H1 (cell line): ENCODE data around the gene NHEJ1. TPM values are rescaled to one million over a fixed set of nuclear protein-coding genes. Genes with fewer than 3 reads are reported as not detected.

ENCODE experiments used
- CTCF ChIA-PET: fragments of 300-600 bp; sonication (Branson Sonifier 250); formaldehyde crosslinking; loops from one replicate; lab custom pipeline; 2021; ENCODE audit not compliant: partially characterized antibody; lab: Charles Lee
- POLR2A ChIA-PET: fragments of 300-600 bp; sonication (Branson Sonifier 250); formaldehyde crosslinking; loops from one replicate; lab custom pipeline; 2021; ENCODE audit warnings: inconsistent platforms; ENCODE audit not compliant: partially characterized antibody; lab: Charles Lee
- DNase-seq, 2 experiments: peaks; one replicate each; pipeline versions ENCODE4 v3.0.0 to v3.0.0-alpha.2; 2010 to 2022; ENCODE audit warnings: low spot score in 2 of 2, low read depth in 1 of 2, mixed read lengths in 1 of 2
- FAIRE-seq: peaks from 2 replicates; lab custom pipeline; 2011; peaks lifted over from hg19 to GRCh38; lab: Jason Lieb, UNC
- H2AFZ ChIP-seq: 2 replicates; pipeline ENCODE4 v1.8.1; 2012; ENCODE audit warnings: low read length, inconsistent platforms
- H2AK5ac ChIP-seq: 2 replicates; pipeline ENCODE4 v1.6.1; 2013; ENCODE audit warnings: low read depth, low read length
- H2BK120ac ChIP-seq: replicated peaks from 2 replicates; pipeline ENCODE3; 2013; ENCODE audit warnings: low read depth, low read length, inconsistent platforms
- H2BK12ac ChIP-seq: 2 replicates; pipeline ENCODE4 v1.6.1; 2013; ENCODE audit warnings: low read depth, low read length
- H2BK15ac ChIP-seq: 2 replicates; pipeline ENCODE4 v1.6.1; 2013; ENCODE audit warnings: low read length
- H2BK20ac ChIP-seq: 2 replicates; pipeline ENCODE4 v1.6.1; 2013; ENCODE audit warnings: low read length
- H2BK5ac ChIP-seq: 2 replicates; pipeline ENCODE4 v1.6.1; 2013; ENCODE audit warnings: low read depth, low read length
- H3K14ac ChIP-seq: 2 replicates; pipeline ENCODE4 v1.6.1; 2013; ENCODE audit warnings: inconsistent platforms; ENCODE audit not compliant: insufficient read length
- H3K18ac ChIP-seq: 2 replicates; pipeline ENCODE4 v1.6.1; 2013; ENCODE audit warnings: low read length; ENCODE audit errors: extremely low read depth
- H3K23ac ChIP-seq: 2 replicates; pipeline ENCODE4 v1.6.1; 2013; ENCODE audit warnings: inconsistent platforms; ENCODE audit not compliant: insufficient read length
- H3K23me2 ChIP-seq: 2 replicates; pipeline ENCODE4 v1.6.1; 2013; ENCODE audit warnings: low read depth, low read length
- H3K27ac ChIP-seq: 2 replicates; pipeline ENCODE4 v1.6.1; 2011; ENCODE audit warnings: low read depth, low read length, inconsistent platforms
- H3K27me3 ChIP-seq, 4 experiments: replicated peaks in 1 of 4; 1 replicate in 1 of 4; 2 replicates in 3 of 4; pipeline versions ENCODE4 v1.6.1 to v1.8.1; 2011 to 2013; ENCODE audit warnings: low read length in 3 of 4, mild to moderate bottlenecking in 3 of 4, inconsistent platforms in 2 of 4, mixed read lengths in 2 of 4, moderate library complexity in 1 of 4; ENCODE audit not compliant: control insufficient read depth in 3 of 4, insufficient read depth in 3 of 4; ENCODE audit errors: extremely low read depth in 1 of 4
- H3K36me3 ChIP-seq, 4 experiments: 2 replicates each; pipeline versions ENCODE4 v1.6.1 to v1.8.1; 2011 to 2013; ENCODE audit warnings: mild to moderate bottlenecking in 4 of 4, low read length in 3 of 4, moderate library complexity in 2 of 4, control low read depth in 1 of 4, inconsistent platforms in 1 of 4; ENCODE audit not compliant: insufficient read depth in 4 of 4, control insufficient read depth in 2 of 4
- H3K4ac ChIP-seq: replicated peaks from 2 replicates; pipeline ENCODE3; 2013; ENCODE audit warnings: low read length, low read depth, mixed read lengths, inconsistent platforms; ENCODE audit not compliant: insufficient read length
- H3K4me1 ChIP-seq, 4 experiments: replicated peaks in 1 of 4; 1 replicate in 1 of 4; 2 replicates in 3 of 4; pipeline versions ENCODE4 v1.6.1 to v1.8.1; 2011 to 2013; ENCODE audit warnings: low read length in 3 of 4, inconsistent platforms in 2 of 4, mixed read lengths in 1 of 4; ENCODE audit not compliant: insufficient read depth in 4 of 4, control insufficient read depth in 3 of 4
- H3K4me2 ChIP-seq, 2 experiments: 2 replicates each; pipeline versions ENCODE4 v1.6.1 to v1.8.1; 2011 to 2013; ENCODE audit warnings: low read depth in 2 of 2, low read length in 2 of 2, control low read depth in 1 of 2, inconsistent platforms in 1 of 2, mild to moderate bottlenecking in 1 of 2; ENCODE audit not compliant: insufficient read depth in 1 of 2
- H3K4me3 ChIP-seq, 4 experiments: fragments of 200-600, 300-600 bp in 1 of 4; sonication (generic), shearing (Covaris generic), sonication (Bioruptor Twin) in 1 of 4; 2 replicates each; pipeline versions ENCODE4 v1.5.1 to v1.8.1; 2011 to 2016; ENCODE audit warnings: low read length in 4 of 4, low read depth in 3 of 4, control low read depth in 2 of 4, inconsistent platforms in 2 of 4, mild to moderate bottlenecking in 2 of 4, mixed read lengths in 1 of 4, moderate library complexity in 1 of 4; ENCODE audit not compliant: insufficient read depth in 2 of 4; ENCODE audit errors: extremely low read depth in 1 of 4
- H3K56ac ChIP-seq: replicated peaks from 2 replicates; pipeline ENCODE3; 2013; ENCODE audit warnings: low read depth, mild to moderate bottlenecking, mixed read lengths, low read length, inconsistent platforms; ENCODE audit not compliant: insufficient read length
- H3K79me1 ChIP-seq: 2 replicates; pipeline ENCODE4 v1.6.1; 2013; ENCODE audit warnings: low read depth, low read length, control low read depth
- H3K79me2 ChIP-seq, 2 experiments: 2 replicates each; pipeline versions ENCODE4 v1.6.1 to v1.8.1; 2012 to 2013; ENCODE audit warnings: low read length in 2 of 2, mild to moderate bottlenecking in 2 of 2, inconsistent platforms in 1 of 2; ENCODE audit not compliant: insufficient read depth in 2 of 2, control insufficient read depth in 1 of 2
- H3K9ac ChIP-seq, 4 experiments: replicated peaks in 1 of 4; 1 replicate in 1 of 4; 2 replicates in 3 of 4; pipeline versions ENCODE4 v1.6.1 to v1.8.1; 2011 to 2013; ENCODE audit warnings: low read depth in 3 of 4, low read length in 3 of 4, control low read depth in 2 of 4, mild to moderate bottlenecking in 2 of 4, moderate library complexity in 2 of 4, inconsistent platforms in 1 of 4; ENCODE audit errors: extremely low read depth in 1 of 4
- H3K9me3 ChIP-seq, 2 experiments: 2 replicates each; pipeline versions ENCODE4 v1.6.1 to v1.8.1; 2012 to 2013; ENCODE audit warnings: mild to moderate bottlenecking in 2 of 2, moderate library complexity in 2 of 2, control low read depth in 1 of 2, inconsistent platforms in 1 of 2, low read depth in 1 of 2, low read length in 1 of 2, mixed read lengths in 1 of 2; ENCODE audit not compliant: insufficient read depth in 2 of 2
- H4K20me1 ChIP-seq, 2 experiments: replicated peaks in 1 of 2; 2 replicates each; pipeline versions ENCODE3 to v1.8.1; 2011 to 2013; ENCODE audit warnings: inconsistent platforms in 2 of 2, low read length in 2 of 2, mild to moderate bottlenecking in 1 of 2; ENCODE audit not compliant: insufficient read depth in 2 of 2, control insufficient read depth in 1 of 2
- H4K5ac ChIP-seq: 2 replicates; pipeline ENCODE4 v1.6.1; 2013; ENCODE audit warnings: low read length, low read depth, mixed read lengths, inconsistent platforms; ENCODE audit not compliant: insufficient read length
- H4K8ac ChIP-seq: 2 replicates; pipeline ENCODE4 v1.8.0; 2013; ENCODE audit warnings: mild to moderate bottlenecking, moderate library complexity, low read length, inconsistent platforms; ENCODE audit not compliant: insufficient read depth; ENCODE audit errors: extremely low read depth
- H4K91ac ChIP-seq: replicated peaks from 2 replicates; pipeline ENCODE3; 2013; ENCODE audit warnings: low read length, mixed read lengths, inconsistent platforms; ENCODE audit not compliant: insufficient read length
- CBX5 ChIP-seq: fragments of 300-800, 300-1000 bp; sonication (generic); IDR thresholded peaks from 2 replicates; pipeline ENCODE4 v1.7.1; 2016; ENCODE audit warnings: antibody characterized with exemption, low read length, low read depth
- CBX8 ChIP-seq: fragments of 300-800, 300-1000 bp; sonication (generic); IDR thresholded peaks from 2 replicates; pipeline ENCODE4 v1.7.1; 2016; ENCODE audit warnings: low read depth, low read length, borderline replicate concordance
- EGR1 ChIP-seq: IDR thresholded peaks from 2 replicates; pipeline ENCODE4 v1.6.1; 2011; ENCODE audit warnings: low read depth, low read length, borderline replicate concordance
- EZH2 ChIP-seq: fragments of 200-600 bp; sonication (generic); IDR thresholded peaks from 2 replicates; pipeline ENCODE4 v1.7.1; 2012; ENCODE audit warnings: low read depth, mild to moderate bottlenecking, moderate library complexity, low read length, inconsistent platforms; ENCODE audit not compliant: severe bottlenecking
- GABPA ChIP-seq: IDR thresholded peaks from 2 replicates; pipeline ENCODE4 v1.6.1; 2011; ENCODE audit warnings: mild to moderate bottlenecking, low read length, moderate library complexity, borderline replicate concordance; ENCODE audit not compliant: insufficient read depth
- HDAC2 ChIP-seq, 2 experiments: fragments of 300-600 bp in 1 of 2; sonication (generic) in 1 of 2; IDR thresholded peaks; 2 replicates each; pipeline ENCODE4 v1.6.1; 2011 to 2012; ENCODE audit warnings: low read depth in 2 of 2, low read length in 2 of 2, mild to moderate bottlenecking in 2 of 2, moderate library complexity in 2 of 2, borderline replicate concordance in 1 of 2, inconsistent platforms in 1 of 2
- HDAC6 ChIP-seq: IDR thresholded peaks from one replicate; pipeline ENCODE4 v1.7.1; 2012; ENCODE audit warnings: low read depth, mild to moderate bottlenecking, inconsistent platforms, low read length, moderate library complexity
- PHF8 ChIP-seq: fragments of 200-600 bp; sonication (generic); conservative IDR thresholded peaks from 2 replicates; pipeline ENCODE4 v1.7.1; 2012; ENCODE audit warnings: low read depth, mild to moderate bottlenecking, inconsistent platforms, low read length, moderate library complexity
- RAD21 ChIP-seq, 2 experiments: IDR thresholded peaks in 1 of 2; conservative IDR thresholded peaks in 1 of 2; 2 replicates each; pipeline ENCODE4 v1.6.1; 2011; ENCODE audit warnings: low read depth in 2 of 2, low read length in 2 of 2, improper control_type of control experiment in 1 of 2, inconsistent platforms in 1 of 2, mild to moderate bottlenecking in 1 of 2, moderate library complexity in 1 of 2
- TAF1 ChIP-seq: IDR thresholded peaks from 2 replicates; pipeline ENCODE4 v1.6.1; 2011; ENCODE audit warnings: mild to moderate bottlenecking, low read depth, low read length
- WGBS, 2 experiments: shearing (Covaris generic) in 1 of 2; methylation state at CpG; one replicate each; pipeline versions ENCODE4 v1.1.6 to v1.1.7; 2013 to 2015; ENCODE audit warnings: low lambda C conversion rate in 2 of 2, mixed read lengths in 2 of 2, inconsistent platforms in 1 of 2, low coverage in 1 of 2, missing lambda C conversion rate in 1 of 2; ENCODE audit not compliant: insufficient replicate concordance in 2 of 2, insufficient coverage in 1 of 2, insufficient read length in 1 of 2; ENCODE audit errors: extremely low coverage in 1 of 2, missing lambda C conversion rate in 1 of 2; 5-methylcytosine and 5-hydroxymethylcytosine counted together
- polyA plus RNA-seq, 7 experiments: library from polyadenylated mRNA; depleted of rRNA in 3 of 7; stranded (reverse) in 5 of 7; unstranded in 2 of 7; fragments of >200 nt in 5 of 7; fragments of 200-250 nt in 2 of 7; gene quantifications; 1 replicate in 5 of 7; 2 replicates in 1 of 7; 4 replicates in 1 of 7; pipeline versions ENCODE4 v1.2.1 to v1.2.3, GENCODE V29; 2011 to 2013; ENCODE audit warnings: missing spikeins in 2 of 7, mixed read lengths in 2 of 7
- total RNA-seq: library from RNA; stranded (reverse); fragmentation: NEBNext Ultra II Directional; extraction: Animal tissue kit (Norgen Biotek cat#: 25700); gene quantifications from 2 replicates; pipeline ENCODE4 v1.2.1, GENCODE V29; 2021
- TF ChIP-seq, protein P1 (sequence below): IDR thresholded peaks from 2 replicates; pipeline ENCODE4 v1.6.1; 2012; ENCODE audit warnings: low read length, inconsistent platforms

Gene NHEJ1
- total and polyA plus RNA-seq, 2 of the 8 experiments (the other 6 are each of a cell fraction or from before 2014, with no cell fraction given), result 22.7 to 24.1 TPM

DNA sequence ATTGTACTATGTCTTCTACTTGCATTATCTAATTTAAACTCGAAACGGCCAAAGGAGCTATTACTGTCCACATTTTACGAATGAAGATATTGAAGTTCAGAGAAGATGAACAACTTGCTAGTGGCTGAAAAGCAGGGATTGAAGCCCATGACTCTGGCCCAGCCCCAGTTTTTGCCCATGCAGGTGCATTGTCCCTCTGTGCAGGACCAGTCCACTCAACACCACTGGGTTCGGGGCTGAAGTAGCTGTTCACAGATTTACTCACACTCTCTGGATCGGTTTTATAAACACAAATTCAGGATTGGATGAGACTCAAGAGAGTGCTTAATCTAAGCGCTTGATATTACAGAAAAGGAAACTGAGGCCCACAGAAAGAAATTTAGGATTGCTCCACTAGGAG, 98.5 kb downstream of the NHEJ1 start:
- ChIA-PET POLR2A (no interaction called here), CTCF (interaction anchor here (1.0 to 62.8 kb wide), 10 partner anchors 5 to 237 kb away, joined by 3 to 1777 read pairs (median 68); partner anchors contain the start of genes CFAP65, IHH and NHEJ1)
- no peaks in the 10 kb centered on the region for H3K9me3 ChIP-seq
- no peak overlapping the region for H2AK5ac ChIP-seq
- H2BK12ac ChIP-seq, result no peak overlapping the region
- H3K9ac ChIP-seq, result no peak overlapping the region
- H3K4me2 ChIP-seq, result peak overlapping the region in 1 of 2 experiments; percentile 17; a peak in 2 of 4 replicates
- H2BK15ac ChIP-seq, result no peak overlapping the region
- no peaks in the 10 kb centered on the region for H3K79me2 ChIP-seq
- no peak overlapping the region for H3K27ac ChIP-seq
- FAIRE-seq, result no peak
- no peak overlapping the region for H3K14ac ChIP-seq
- H3K23ac ChIP-seq, result no peak overlapping the region
- WGBS, 2 experiments, result 74% methylated on average over 6 of the region's 6 CpGs; no CpG with 5 or more reads in 1 of the 2 experiments
- H2BK5ac ChIP-seq, result no peak overlapping the region
- H3K4me1 ChIP-seq, result peaks cover 0 to 25% (median 14%) of the 10 kb centered on the region in 4 experiments; a peak in 6 of 7 replicates
- H3K56ac ChIP-seq, result no peak overlapping the region
- no peak overlapping the region for H4K8ac ChIP-seq
- H2BK120ac ChIP-seq, result no peak overlapping the region
- H3K4me3 ChIP-seq, result no peak overlapping the region
- no peak overlapping the region for H4K5ac ChIP-seq
- H3K27me3 ChIP-seq, result peaks cover 58 to 71% (median 64%) of the 10 kb centered on the region in 4 experiments
- no peak overlapping the region for H2AFZ ChIP-seq
- H4K20me1 ChIP-seq, result peaks cover 7 to 9% of the 10 kb centered on the region in 2 experiments
- no peak overlapping the region for H2BK20ac ChIP-seq
- no peaks in the 10 kb centered on the region for H3K79me1 ChIP-seq
- DNase-seq, result no peak
- no peak overlapping the region for H3K18ac ChIP-seq
- H3K36me3 ChIP-seq, result peaks cover 0 to 13% (median 0%) of the 10 kb centered on the region in 4 experiments; a peak in 1 of 8 replicates
- no peak overlapping the region for H3K4ac ChIP-seq
- peaks cover 5% of the 10 kb centered on the region; the same call in 1 of the 2 replicates for H3K23me2 ChIP-seq
- H4K91ac ChIP-seq, result no peak overlapping the region
- TF ChIP-seq HDAC2 (IDR thresholded peaks at IDR 0.05; ENCODE audit: borderline replicate concordance in 1 of 2, low read depth in 2 of 2, low read length in 2 of 2) (no peak), GABPA (no peak), HDAC6 (no peak), EZH2 (no peak), CBX5 (no peak), PHF8 (no peak), EGR1 (no peak), RAD21 (IDR thresholded peaks at IDR 0.05 in 1 of 2, conservative IDR thresholded peaks at IDR 0.05 in 1 of 2; ENCODE audit: low read depth in 2 of 2, low read length in 2 of 2) (no peak), TAF1 (no peak), CBX8 (no peak)
- TF ChIP-seq, protein P1, sequence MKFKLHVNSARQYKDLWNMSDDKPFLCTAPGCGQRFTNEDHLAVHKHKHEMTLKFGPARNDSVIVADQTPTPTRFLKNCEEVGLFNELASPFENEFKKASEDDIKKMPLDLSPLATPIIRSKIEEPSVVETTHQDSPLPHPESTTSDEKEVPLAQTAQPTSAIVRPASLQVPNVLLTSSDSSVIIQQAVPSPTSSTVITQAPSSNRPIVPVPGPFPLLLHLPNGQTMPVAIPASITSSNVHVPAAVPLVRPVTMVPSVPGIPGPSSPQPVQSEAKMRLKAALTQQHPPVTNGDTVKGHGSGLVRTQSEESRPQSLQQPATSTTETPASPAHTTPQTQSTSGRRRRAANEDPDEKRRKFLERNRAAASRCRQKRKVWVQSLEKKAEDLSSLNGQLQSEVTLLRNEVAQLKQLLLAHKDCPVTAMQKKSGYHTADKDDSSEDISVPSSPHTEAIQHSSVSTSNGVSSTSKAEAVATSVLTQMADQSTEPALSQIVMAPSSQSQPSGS, result no peak
